ENCODE data around the gene AIMP2. TPM values are rescaled to one million over a fixed set of nuclear protein-coding genes. Genes with fewer than 3 reads are reported as not detected.
"Not testable (repeated sequence)": the region's sequence is repeated elsewhere in the genome, so short reads cannot be mapped to it uniquely, and the experiment has no call there.

Gene AIMP2
- total RNA-seq, result 43.9 and 47.5 TPM in 2 replicates

GRCh38 chr7:6008668-6009611, at the start of gene AIMP2, which contains the start of gene PMS2:
Gene AIMP2 (plus strand): TSS chr7:6009272. CDS start chr7:6009364, 92 bp downstream.
Gene PMS2 (minus strand): TSS chr7:6009049. CDS start chr7:6009019, 30 bp downstream.
- peak; percentile 97 to 99 for DNase-seq (ENCODE audit: low read depth in 2 of 2)

DNA sequence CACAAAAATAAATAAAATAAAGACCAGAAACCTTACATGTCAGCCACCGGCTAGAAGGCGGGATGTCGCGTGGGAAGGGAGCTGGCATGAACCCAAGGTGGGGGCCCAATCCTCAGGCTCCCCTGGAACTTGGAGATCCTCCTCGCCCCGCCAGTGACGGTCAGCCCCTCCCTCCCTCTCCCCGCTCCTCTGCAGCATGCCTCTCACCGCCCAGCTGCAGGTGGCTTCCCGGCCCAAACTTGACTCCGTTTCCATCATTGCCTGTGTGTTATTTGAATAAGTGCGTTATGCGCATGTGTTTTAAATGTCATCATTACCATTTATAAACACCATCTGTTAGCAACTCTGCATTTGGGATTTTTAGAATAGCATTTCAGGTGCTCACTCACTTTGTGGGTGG, 45.9 kb upstream of the AIMP2 start:
- not testable (repeated sequence) for DNase-seq (ENCODE audit: low read depth in 2 of 2)

DNA sequence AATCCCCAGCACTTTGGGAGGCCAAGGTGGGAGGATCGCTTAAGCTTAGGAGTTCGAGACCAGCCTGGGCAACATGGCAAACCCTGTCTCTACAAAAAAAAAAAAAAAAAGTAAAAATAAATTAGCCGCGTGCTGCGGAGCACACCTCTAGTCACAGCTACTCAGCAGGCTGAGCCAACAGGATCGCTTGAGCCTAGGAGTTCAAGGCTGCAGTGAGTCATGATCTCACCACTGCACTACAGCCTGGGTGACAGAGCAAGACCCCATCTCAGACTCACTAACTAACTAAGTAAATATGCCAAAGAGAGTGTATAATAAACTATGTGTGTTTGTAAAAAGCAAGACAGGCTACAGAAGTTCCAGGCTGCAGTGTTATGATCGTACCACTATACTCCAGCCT, 45.3 kb upstream of the AIMP2 start:
- not testable (repeated sequence) for DNase-seq (ENCODE audit: low read depth in 2 of 2)

DNA sequence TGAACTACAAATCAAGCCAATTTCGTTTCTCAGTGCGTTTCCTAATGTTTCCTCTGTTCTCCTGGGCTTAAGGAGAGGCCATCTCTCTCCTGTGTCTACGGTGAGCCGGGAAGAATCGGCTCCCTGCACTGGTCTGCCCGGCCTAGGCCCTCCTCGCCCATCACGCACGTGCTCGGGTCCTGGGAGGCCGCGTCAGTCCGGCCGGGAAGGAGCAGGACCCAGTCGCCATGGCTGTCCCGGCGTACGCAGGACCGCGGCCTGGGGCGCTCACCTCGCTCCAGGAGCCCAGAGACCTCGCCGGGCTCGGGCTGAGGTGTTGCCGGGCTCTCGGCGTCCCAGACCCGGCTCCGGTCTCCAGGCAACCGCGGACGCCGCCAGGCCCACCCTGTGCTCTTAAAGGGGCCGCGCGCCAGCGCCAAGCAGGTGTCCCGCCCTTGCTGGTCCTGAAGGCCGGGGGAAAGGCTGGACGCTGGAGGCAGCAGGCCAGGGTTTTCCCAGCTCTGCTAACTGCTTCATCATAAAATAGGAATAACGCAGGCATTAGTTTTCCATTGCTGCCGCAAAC, 38.6 kb upstream of the AIMP2 start, which contains the start of gene RSPH10B:
Gene RSPH10B, minus strand, starts transcription at position 343 of the 565 bp plus-strand sequence. CDS start 3,573 bp downstream, outside the sequence.
- not testable (repeated sequence) for DNase-seq (ENCODE audit: low read depth in 2 of 2)

DNA sequence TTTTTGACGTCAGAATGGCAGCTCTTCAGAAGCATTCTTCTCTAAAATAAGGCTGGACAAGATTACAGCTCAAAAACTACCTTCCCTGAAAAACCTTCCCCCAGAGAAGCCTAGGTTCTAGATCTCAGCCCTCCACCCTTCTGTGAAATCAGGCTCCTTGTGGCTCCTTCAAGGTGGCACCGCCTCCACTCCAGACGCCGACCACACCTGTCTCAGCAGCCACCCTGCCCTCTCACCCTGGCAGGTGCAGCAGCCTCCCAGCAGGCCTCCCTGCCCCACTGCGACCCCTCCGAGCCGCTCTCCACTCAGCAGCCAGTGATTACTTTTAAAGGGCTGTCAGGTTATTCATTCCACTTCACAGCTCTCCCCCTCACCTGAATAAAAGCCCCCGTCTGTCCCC, 35.5 kb upstream of the AIMP2 start:
- not testable (repeated sequence) for DNase-seq (ENCODE audit: low read depth in 2 of 2)

DNA sequence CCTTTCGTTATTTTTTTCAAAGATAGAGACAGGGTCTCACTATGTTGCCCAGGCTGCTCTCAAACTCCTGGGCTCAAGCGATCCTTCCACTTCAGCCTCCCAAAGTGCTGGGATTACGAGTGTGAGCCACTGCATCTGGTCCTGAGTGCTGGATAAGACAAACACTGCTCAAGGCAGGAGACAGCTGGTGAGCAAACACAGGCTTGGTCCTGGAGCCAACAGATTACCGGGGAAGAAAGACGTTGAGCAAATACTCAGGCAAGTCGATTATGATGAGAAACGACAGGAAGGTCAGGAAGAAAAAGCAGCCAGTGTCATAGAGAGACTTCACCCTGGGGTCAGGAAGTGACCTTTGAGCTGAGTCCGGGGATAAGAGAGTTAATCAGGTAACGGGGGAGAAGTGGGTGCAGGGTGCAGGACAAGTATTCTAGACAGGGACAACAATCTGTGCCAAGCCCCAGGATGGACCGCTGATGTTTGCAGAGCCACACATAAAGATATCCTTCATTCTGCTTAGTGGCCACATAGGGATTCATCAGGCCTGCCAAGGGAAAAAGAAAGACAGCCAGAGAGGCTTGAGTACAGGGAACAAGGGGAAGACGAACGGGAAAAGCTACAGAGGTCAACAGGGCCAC, 29.3 kb upstream of the AIMP2 start:
- not testable (repeated sequence) for DNase-seq (ENCODE audit: low read depth in 2 of 2)

DNA sequence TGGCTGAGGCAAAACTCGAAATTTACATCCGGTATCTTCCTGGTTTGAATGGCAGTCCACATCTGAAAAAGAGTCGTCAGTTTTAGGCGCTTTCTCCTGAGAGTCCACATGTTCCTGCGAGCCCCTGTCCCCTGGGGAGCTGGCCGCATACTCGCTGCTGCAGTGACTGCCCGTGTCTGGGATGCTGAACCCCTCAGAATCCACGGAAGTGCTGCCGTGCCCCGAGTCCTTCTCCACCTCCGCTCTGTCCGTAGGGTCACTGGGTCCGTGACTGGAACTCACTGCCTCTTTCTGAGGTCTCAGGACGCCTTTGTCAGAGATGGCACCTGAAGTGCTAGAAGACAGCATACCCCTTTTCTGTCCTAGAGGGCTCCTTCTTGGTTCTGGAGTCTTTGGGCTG, 22.0 kb upstream of the AIMP2 start:
- not testable (repeated sequence) for DNase-seq (ENCODE audit: low read depth in 2 of 2)

GRCh38 chr7:5997210-5997808, 11.8 kb upstream of the AIMP2 start:
- DNase-seq (ENCODE audit: low read depth in 2 of 2), result peak; percentile 54 to 76

GRCh38 chr7:6007386-6007785, 1.7 kb upstream of the AIMP2 start:
- no peak for DNase-seq (ENCODE audit: low read depth in 2 of 2)

DNA sequence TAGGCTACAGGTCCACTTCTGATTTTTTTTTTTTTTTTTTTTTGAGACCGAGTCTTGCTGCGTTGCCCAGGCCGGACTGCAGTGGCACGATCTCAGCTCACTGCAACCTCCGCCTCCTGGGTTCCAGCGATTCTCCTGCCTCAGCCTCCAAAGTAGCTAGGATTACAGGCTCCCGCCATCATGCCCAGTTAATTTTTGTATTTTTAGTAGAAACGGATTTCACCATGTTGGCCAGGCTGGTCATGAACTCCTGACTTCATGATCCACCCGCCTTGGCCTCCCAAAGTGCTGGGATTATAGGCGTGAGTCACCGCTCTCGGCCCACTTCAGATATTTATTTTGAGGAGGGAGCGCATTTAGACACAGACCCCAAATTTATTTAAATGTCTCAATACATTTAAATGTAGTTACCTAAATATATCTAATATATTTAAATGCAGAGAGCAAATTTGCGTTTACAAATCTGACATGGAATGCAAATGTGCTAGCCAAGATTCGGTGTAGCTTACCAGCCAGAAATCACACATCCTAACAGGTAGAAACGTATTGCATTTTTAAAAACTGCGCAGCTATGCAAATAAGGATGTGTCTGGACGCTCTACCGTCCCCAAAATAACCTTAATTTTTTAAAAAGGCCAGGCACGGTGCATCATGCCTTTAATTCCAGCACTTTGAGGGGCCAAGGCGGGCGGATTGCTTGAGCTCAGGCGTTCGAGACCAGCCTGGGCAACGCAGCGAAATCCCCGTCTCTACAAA, 1.1 kb upstream of the AIMP2 start:
- DNase-seq (ENCODE audit: low read depth in 2 of 2), result not testable (repeated sequence)

GRCh38 chr7:6010370-6010769, 1.3 kb downstream of the AIMP2 start:
- not testable (repeated sequence) for DNase-seq (ENCODE audit: low read depth in 2 of 2)

DNA sequence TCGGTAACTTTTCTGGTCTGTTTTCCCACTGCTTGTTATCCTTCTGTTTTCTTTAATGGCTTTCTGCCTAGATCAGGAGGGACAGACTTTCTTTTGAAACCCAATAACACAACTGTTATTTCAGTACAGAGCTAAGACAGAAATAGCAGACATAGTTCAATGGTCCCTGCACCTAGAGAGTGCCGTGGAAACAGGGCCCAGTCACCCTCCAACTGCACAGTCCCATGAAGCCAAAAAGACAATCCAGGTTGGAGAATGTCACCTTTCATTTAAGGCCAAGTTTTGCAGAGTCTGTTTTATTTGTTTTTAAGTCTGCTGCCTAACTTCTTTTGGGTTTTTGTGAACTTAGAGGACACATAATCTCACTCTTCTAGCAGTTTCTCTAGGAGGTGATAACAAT, 2.5 kb downstream of the AIMP2 start:
- no peak for DNase-seq (ENCODE audit: low read depth in 2 of 2)

- DNase-seq (ENCODE audit: low read depth in 2 of 2), result no peak
Measured at GRCh38 chr7:6012355-6013104, 3.5 kb downstream of the AIMP2 start.

GRCh38 chr7:6015917-6016652, 7.0 kb downstream of the AIMP2 start:
- DNase-seq (ENCODE audit: low read depth in 2 of 2), result no peak

DNA sequence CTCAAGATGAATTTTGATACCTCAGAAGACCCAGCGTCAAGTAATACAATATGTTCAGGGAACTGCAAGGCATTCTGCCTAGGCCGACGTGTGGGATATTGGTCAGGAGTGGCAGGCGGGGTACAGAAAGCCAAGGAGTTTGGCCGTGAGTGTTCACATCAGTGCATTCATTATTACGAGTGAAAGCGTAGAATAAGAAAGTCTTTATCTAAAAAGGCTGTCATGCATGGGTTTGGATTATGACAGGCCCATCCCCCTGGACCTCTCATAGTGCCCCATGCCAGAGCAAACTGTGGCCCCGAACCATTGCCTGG, 7.5 kb downstream of the AIMP2 start:
- no peak for DNase-seq (ENCODE audit: low read depth in 2 of 2)

DNA sequence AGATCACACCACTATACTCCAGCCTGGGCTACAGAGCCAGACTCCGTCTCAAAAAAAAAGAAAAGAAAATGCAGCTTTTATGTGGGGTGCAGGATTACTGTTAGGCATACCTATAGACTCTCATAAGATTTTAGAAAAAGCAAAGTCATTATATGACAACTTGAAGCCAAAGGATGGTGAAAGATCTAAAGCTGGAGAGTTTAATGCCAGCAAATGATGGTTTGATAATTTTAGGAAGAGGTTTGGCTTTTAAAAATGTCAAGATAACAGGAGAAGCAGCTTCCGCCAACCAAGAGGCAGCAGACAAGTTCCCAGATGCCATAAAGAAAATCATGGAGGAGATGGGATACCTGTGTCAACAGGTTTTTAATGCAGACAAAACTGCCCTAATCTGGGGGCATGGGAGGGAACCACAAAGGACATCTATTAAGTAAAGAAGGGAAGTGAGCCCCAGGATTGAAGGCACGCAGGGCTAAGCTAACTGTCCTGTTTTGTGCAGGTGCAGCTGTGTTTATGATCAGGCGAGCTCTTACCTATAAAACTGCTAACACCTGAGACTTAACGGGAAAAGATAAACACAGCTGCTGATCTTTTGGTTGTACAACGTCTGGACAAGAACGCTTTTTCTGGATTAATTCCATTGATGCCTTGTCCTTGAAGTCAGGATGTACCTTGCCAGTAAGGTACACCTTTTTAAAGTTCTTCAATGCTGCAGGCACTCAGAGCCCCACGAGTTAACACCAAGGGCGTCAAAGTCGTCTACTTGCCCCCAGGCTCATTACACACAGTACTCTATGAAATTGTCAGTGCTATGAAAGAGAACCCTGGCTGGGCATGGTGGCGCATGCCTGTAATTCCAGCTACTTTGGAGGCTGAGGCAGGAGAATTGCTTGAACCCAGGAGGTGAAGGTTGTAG, 11.6 kb downstream of the AIMP2 start:
- DNase-seq (ENCODE audit: low read depth in 2 of 2), result no peak

GRCh38 chr7:6022707-6023106, 13.6 kb downstream of the AIMP2 start:
- no peak for DNase-seq (ENCODE audit: low read depth in 2 of 2)

GRCh38 chr7:6023974-6024435, 14.9 kb downstream of the AIMP2 start:
- no peak for DNase-seq (ENCODE audit: low read depth in 2 of 2)
